Prostate gland (tissue), 2 donors: Measurements from ENCODE around the gene FCRLA. TPM values are rescaled to one million over a fixed set of nuclear protein-coding genes. Genes with fewer than 3 reads are reported as not detected.

ENCODE experiments used
- DNase-seq: peaks from one replicate; pipeline ENCODE4 v3.0.0-alpha.2; 2019; ENCODE audit warnings: low spot score
- H3K27ac ChIP-seq, 2 donors: fragments of 200-600 bp; sonication (generic); 2 replicates each; pipeline ENCODE4 v1.5.1; 2017 to 2019
- H3K27me3 ChIP-seq: fragments of 200-600 bp; sonication (generic); replicated peaks from 2 replicates; pipeline ENCODE4 v1.5.1; 2019; ENCODE audit not compliant: insufficient read depth
- H3K36me3 ChIP-seq, 2 donors: fragments of 200-600 bp; sonication (generic); 1 replicate in 1 of 2; 2 replicates in 1 of 2; pipeline versions ENCODE4 v1.5.1 to v1.8.1; 2017 to 2019
- H3K4me1 ChIP-seq: fragments of 200-600 bp; sonication (generic); replicated peaks from 2 replicates; pipeline ENCODE4 v1.5.1; 2019
- H3K4me3 ChIP-seq, 2 donors: fragments of 200-600 bp; sonication (generic); 2 replicates each; pipeline ENCODE4 v1.5.1; 2017 to 2019
- H3K9me3 ChIP-seq: fragments of 200-600 bp; sonication (generic); 2 replicates; pipeline ENCODE4 v1.5.1; 2017
- CTCF ChIP-seq, 4 experiments: fragments of 200-600 bp in 2 of 4; fragments of 450-650 bp in 2 of 4; sonication (generic) in 2 of 4; IDR thresholded peaks; 1 replicate in 3 of 4; 2 replicates in 1 of 4; pipeline ENCODE4 v1.5.1; 2016 to 2019; ENCODE audit warnings: antibody characterized with exemption in 4 of 4, mild to moderate bottlenecking in 2 of 4, moderate library complexity in 2 of 4
- POLR2A ChIP-seq: fragments of 450-650 bp; IDR thresholded peaks from one replicate; pipeline ENCODE4 v1.6.1; 2016; ENCODE audit warnings: antibody characterized with exemption, mild to moderate bottlenecking
- POLR2AphosphoS5 ChIP-seq: sonication (generic); formaldehyde crosslinking; IDR thresholded peaks from one replicate; pipeline ENCODE4 v1.6.1; 2017; ENCODE audit warnings: antibody characterized with exemption
- WGBS: methylation state at CpG from one replicate; pipeline ENCODE4 v1.1.5; 2018; 5-methylcytosine and 5-hydroxymethylcytosine counted together
- intact Hi-C: fragments of 100-400 bp; cut with DNase I; formaldehyde crosslinking; loops from one replicate; pipeline ENCODE4 v1.14.2; 2022
- small RNA-seq, 2 donors: library from RNA; depleted of rRNA; stranded (forward); fragments of <200 nt; gene quantifications; one replicate each; pipeline ENCODE3, GENCODE V24; 2016
- total RNA-seq, 2 donors: library from RNA; depleted of rRNA; stranded (reverse); fragments of >200 nt; gene quantifications; one replicate each; pipeline ENCODE4 v1.1.0, GENCODE V29; 2016

FCRLA gene
- total RNA-seq, 2 donors from 2014 or later: not detected

- peaks cover 0 to 3% of the 10 kb centered on the region in 2 donors for H3K36me3 ChIP-seq
- peak within 1 kb of the TSS; percentile 81 to 85 for H3K27ac ChIP-seq
- intact Hi-C loops: no loop called here
- H3K4me1 ChIP-seq: no peaks in the 10 kb centered on the region
- H3K9me3 ChIP-seq: no peaks in the 10 kb centered on the region
- peak within 1 kb of the TSS; percentile 67 to 72 for H3K4me3 ChIP-seq
- WGBS: under 1% methylated on average over 61 of the region's 65 CpGs
- peak; percentile 87 for DNase-seq
- peak in 1 of 4 experiments; percentile 4 for TF ChIP-seq CTCF (IDR thresholded peaks at IDR 0.05)
- TF ChIP-seq POLR2AphosphoS5: peak; percentile 87
- peak; percentile 33 for TF ChIP-seq POLR2A
- H3K27me3 ChIP-seq: no peaks in the 10 kb centered on the region
Observed at GRCh38 chr1:161749509-161750407, 42.7 kb downstream of the FCRLA start, which contains the start of gene DUSP12. TSS of gene DUSP12 (plus strand) at chr1:161749786. CDS start at chr1:161749802, 16 bp downstream.

DNA sequence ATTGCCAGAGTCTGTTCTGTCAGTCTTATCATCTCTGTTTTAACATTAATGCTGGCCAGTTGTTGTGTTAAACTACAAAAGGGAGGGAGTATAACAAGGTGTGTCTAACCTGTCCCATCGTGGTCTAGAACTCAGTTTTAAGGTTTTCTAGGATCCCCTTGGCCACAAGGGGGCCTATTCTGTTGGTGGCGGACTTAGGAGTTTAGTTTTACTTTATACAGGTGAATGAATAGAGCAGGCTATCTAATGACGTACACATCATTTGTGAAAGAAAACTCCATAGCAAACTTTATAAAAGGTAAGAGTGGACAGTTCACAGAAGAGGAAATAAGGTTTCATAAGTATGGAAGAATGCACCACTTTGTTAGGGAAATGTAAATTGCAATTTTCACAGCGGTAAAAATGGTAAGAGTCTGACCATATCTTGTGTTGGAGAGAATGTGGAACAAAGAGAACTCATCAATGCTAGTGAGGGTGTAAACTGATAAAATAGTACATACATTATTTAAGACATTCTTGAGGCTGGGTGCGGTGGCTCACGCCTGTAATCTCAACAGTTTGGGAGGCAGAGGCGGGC lies 56.6 kb downstream of the FCRLA start:
- Histone ChIP-seq H3K9me3 (no peaks in the 10 kb centered on the region), H3K27ac (no peak overlapping the region), H3K36me3 (no peaks in the 10 kb centered on the region), H3K4me1 (peaks cover 7% of the 10 kb centered on the region), H3K4me3 (no peak overlapping the region), H3K27me3 (no peaks in the 10 kb centered on the region)
- intact Hi-C loops: no loop called here
- peak in 2 of 4 experiments; percentile 24 to 38 for TF ChIP-seq CTCF (IDR thresholded peaks at IDR 0.05)
- TF ChIP-seq POLR2AphosphoS5: no peak
- WGBS: 85% methylated on average over 7 of the region's 7 CpGs
- DNase-seq: no peak

Small RNA genes within 50 kb of the gene (small RNA-seq; reads per million reads assigned to genes)
- 0 reads per million in 2 donors for gene RF00019
- gene RN7SL466P: 0 reads per million in 2 donors

Other genes with a start within 250 kb of the FCRLA start
- 10 to 100 TPM in 1 of 2 donors, 1 to 10 TPM in 1; 8.5 to 21.2 TPM for gene FCGR2A, start 201.8 kb upstream of the FCRLA start, total RNA-seq
- 1 to 10 TPM in 1 of 2 donors, under 1 TPM in 1; 0.64 to 4.9 TPM for gene HSPA6, start 182.7 kb upstream of the FCRLA start, total RNA-seq
- 1 to 10 TPM; 6.9 to 7.4 TPM for gene FCGR3A, start 157.4 kb upstream of the FCRLA start, total RNA-seq
- gene FCGR3B, start 76.1 kb upstream of the FCRLA start, total RNA-seq: 1 to 10 TPM in 1 of 2 donors, not detected in 1; 2.1 TPM
- gene FCGR2B, start 44.1 kb upstream of the FCRLA start, total RNA-seq: 1 to 10 TPM; 1.9 to 5.7 TPM
- 1 to 10 TPM in 1 of 2 donors, under 1 TPM in 1; 0.36 to 2.3 TPM for gene FCRLB, start 14.3 kb downstream of the FCRLA start, total RNA-seq
- gene DUSP12, start 42.6 kb downstream of the FCRLA start, total RNA-seq: 10 to 100 TPM; 34.4 to 35.6 TPM
- 10 to 100 TPM; 34.6 to 38.9 TPM for gene ATF6, start 59.1 kb downstream of the FCRLA start, total RNA-seq